AML-193 (cell line): ENCODE measurements around the gene CMC4.

Experiments used
- DNase-seq, 2 experiments: peaks; one replicate each; lab custom pipeline; 2025; lab: John Stamatoyannopoulos, UW

The CMC4 gene

GRCh38 chrX:155053656-155054055 is 17.3 kb downstream of the CMC4 start:
- no peak for DNase-seq

GRCh38 chrX:155052738-155053498 is 18.0 kb downstream of the CMC4 start:
- DNase-seq = no peak

DNA sequence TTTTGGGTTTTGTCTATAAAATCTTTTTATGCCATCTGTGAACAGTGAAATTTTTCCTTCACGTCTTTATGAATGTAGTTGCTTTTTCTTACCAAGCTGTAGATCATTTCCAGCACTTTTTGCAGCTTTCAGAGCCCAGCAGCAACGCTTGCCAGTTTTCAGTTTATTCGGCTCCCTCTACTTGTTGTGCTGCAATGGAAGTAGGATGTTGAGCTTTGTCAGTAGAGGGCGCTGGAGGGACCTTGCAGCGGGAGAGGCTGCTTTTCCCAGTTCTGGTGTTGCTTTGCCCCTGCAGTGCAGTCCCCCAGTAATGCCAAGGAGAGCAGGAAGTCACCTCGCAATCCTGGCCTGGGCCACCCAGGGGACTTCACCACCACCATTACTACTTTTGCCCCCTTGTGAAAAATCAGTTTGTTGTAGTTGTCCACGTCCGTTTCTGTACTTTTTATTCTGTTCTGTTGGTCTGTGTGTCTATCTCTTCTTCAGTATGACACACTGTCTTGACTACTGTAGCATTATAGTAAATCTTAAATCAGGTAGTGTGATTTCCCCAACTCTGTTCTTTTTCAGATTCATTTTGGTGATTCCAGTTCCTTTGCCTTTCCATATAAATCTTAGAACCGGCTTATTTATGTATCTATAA is 21.8 kb downstream of the CMC4 start:
- DNase-seq = peak; percentile 4 to 41

- DNase-seq = no peak
Observed at GRCh38 chrX:155046811-155047528, 24.0 kb downstream of the CMC4 start.

GRCh38 chrX:155046129-155046810 is 24.7 kb downstream of the CMC4 start:
- no peak for DNase-seq

DNA sequence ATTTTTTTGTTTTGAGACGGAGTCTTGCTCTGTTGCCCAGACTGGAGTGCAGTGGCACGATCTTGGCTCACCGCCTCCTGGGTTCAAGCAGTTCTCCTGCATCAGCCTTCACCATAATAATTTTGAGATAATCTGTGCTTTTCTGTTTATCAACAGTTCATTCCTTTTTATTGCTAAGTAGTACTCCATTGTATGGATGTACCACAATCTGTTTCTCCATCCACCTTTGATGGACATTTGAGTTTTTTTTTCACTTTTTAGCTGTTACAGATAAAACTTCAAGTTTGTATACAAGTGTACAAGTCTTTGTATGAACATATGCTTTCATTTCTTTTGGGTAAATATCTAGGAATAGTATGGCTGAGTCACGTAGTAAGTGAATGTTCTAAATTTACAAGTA is 35.2 kb downstream of the CMC4 start:
- DNase-seq = no peak

- no peak for DNase-seq
Observed at GRCh38 chrX:155031657-155032056, 39.3 kb downstream of the CMC4 start.

GRCh38 chrX:155028877-155029291 is 42.1 kb downstream of the CMC4 start:
- no peak for DNase-seq

DNA sequence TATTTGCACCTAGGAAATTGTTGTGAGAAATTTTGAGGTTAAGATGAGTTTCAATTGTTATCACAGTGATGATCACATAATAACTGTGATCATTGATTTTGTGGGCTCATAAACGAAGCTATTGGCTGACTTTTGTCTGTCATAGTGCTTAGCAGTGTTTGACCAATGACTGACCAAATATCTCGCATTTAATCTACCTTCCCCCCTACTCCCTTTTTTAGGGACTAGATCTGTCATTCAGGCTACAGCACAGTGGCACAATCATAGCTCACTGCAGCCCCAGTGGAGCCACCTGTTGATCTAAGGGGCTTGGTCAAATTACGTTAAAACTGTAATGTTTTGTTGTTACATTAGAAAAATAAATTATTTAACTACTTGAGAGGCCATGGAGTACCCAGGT is 42.8 kb downstream of the CMC4 start:
- no peak for DNase-seq

DNA sequence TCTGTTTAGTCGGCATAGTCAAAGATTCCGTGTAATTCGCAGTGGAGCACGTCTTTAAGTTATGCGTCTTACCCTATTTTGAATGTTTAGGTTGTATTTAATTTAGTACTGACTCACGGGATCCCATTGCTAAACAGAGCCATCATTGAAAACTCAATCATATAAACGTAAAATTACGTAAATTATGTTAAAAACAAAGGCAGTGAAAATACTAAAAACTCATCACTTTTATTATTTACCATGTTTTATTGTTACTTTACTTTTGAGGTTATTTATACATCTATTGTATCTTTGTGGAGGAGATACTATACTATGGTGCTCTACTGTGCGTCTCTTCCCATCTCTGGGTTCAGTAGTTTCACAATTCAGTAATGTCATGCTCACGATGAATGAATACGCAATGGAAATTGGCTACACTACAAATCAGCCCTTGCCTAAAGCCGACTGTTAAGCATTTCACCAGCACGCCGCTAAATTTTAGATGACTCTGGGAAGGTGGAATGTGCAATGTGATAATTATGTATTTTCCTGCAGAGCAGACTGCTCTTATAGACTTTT is 43.3 kb downstream of the CMC4 start:
- peak; percentile 45 to 73 for DNase-seq

GRCh38 chrX:155026727-155027508 is 44.0 kb downstream of the CMC4 start, which contains the start of gene FUNDC2:
FUNDC2 (plus strand) TSS chrX:155026844; CDS start chrX:155026939, 95 bp downstream.
- peak; percentile 72 to 74 for DNase-seq

- no peak for DNase-seq
Observed at GRCh38 chrX:155026420-155026726, 44.6 kb downstream of the CMC4 start.

- DNase-seq = no peak
Observed at GRCh38 chrX:155023907-155024833, 46.8 kb downstream of the CMC4 start.

DNA sequence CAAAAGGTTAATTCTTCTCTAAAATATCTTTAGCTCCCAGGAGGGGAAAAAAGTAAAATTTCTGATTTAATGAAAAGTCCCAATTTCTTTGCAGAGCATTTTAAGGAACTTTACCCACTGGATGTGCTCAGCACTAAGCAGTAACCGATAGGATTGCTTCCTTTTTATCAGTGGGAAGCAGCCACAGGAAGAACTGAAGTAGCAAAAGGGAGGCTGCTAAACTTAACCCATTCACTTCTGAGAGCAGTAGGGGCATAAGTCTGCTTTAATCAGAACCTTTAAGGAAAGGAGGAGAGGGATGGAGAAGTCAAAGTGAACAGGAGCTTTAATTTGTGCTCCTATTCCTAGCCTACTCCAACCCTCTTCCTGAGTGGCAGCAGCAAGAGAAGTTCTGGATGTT is 48.4 kb downstream of the CMC4 start, which contains the start of gene F8:
Gene F8 (minus strand): TSS at position 139 of the 400 bp plus-strand sequence. CDS start 171 bp downstream, outside the sequence.
- no peak for DNase-seq

DNA sequence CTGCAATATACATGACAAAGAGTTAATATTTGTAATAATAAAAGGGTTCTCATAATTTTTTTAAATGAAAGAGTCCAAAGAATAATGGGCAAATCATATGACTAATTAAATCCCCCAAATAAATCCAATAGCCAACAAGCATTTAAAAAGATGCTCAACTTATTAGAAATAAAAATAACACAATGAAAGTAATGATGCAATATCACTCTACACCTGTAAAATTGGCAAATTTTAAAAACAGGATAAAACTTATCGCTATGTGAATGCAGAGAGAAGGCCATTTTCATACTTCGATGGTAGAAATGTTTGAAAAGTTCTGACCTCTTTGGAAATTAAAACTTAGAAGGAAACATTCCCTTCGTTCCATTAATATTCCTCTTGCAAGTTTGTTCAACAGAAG is 50.3 kb downstream of the CMC4 start:
- no peak for DNase-seq
